ENCODE measurements around the gene RHOV.

Gene RHOV

DNA sequence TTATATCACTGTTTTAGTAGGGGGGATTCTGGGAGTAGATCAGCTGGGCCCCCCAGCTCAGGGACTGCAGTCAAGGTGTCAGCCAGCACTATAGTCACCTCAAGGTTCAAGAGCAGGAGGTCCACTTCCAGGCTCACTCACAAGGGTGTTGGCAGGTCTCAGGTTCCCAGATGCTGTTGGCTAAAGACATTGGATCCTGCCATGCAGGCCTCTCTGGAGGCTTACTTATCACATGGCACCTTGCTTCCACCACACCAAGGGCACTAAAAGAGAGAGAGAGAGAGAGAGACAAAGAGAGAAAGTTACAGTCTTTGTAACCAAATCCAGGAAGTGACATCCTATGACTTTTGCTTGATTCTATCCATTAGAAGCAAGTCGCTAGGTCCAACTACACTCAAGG, 38.0 kb downstream of the RHOV start:
- H3K27me3 ChIP-seq (ENCODE audit: low read depth, low read length), result no peaks in the 10 kb centered on the region
- H3K9me3 ChIP-seq (ENCODE audit: control insufficient read depth in 1 of 2, low read length in 2 of 2), result no peaks in the 10 kb centered on the region
- no peak overlapping the region for H3K4me3 ChIP-seq (ENCODE audit: low read depth in 1 of 2, low read length in 2 of 2)
- no peaks in the 10 kb centered on the region for H3K4me1 ChIP-seq (ENCODE audit: control insufficient read depth in 1 of 2, insufficient read depth in 2 of 2, low read length in 2 of 2)
- H3K27ac ChIP-seq (ENCODE audit: low read length), result no peak overlapping the region
- H3K36me3 ChIP-seq (ENCODE audit: control insufficient read depth in 1 of 2, insufficient read depth in 2 of 2, low read length in 2 of 2), result no peaks in the 10 kb centered on the region

DNA sequence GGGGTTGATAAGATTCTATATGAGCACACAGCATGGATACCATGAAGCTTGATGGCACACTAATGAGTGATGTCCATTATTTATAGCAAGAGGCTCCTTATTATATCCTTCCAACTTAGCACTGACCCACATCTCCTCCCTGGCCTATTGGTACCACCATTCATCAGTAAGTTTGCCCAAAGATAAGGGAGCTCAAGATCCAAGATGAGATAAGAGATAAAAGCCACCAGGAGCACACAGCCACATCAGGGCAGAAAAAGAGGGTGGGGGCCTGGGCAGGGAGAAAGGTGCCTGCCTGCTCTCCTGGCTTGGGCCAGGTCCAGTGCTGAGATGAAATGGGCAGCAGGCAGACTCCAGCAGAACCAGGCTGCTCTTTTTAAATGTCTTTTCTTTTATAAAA, 41.1 kb downstream of the RHOV start:
- H3K4me1 ChIP-seq (ENCODE audit: control insufficient read depth in 1 of 2, insufficient read depth in 2 of 2, low read length in 2 of 2), result no peaks in the 10 kb centered on the region
- no peak overlapping the region for H3K4me3 ChIP-seq (ENCODE audit: low read depth in 1 of 2, low read length in 2 of 2)
- no peak overlapping the region for H3K27ac ChIP-seq (ENCODE audit: low read length)
- H3K36me3 ChIP-seq (ENCODE audit: control insufficient read depth in 1 of 2, insufficient read depth in 2 of 2, low read length in 2 of 2), result no peaks in the 10 kb centered on the region
- no peaks in the 10 kb centered on the region for H3K9me3 ChIP-seq (ENCODE audit: control insufficient read depth in 1 of 2, low read length in 2 of 2)
- no peaks in the 10 kb centered on the region for H3K27me3 ChIP-seq (ENCODE audit: low read depth, low read length)

DNA sequence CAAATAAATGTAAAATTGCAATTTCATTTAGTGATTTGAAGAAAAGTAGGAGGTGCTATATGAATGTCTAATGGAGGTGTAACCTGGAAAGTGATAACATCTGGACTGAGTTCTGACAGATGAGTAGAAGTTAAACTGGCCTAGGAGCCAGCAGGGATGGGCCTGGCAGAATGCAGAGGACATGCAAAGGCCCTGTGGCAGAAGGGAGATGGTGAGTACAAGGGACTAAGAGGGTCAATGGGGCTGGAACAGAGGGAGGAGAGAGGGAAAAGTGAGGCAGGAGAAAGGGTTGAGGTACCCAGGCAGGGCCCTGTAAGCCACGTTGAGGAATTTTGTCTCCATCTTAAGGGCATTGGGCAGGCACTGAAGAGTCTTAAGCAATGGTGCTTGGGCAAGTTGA, 42.2 kb downstream of the RHOV start:
- Histone ChIP-seq H3K27me3 (ENCODE audit: low read depth, low read length) (no peaks in the 10 kb centered on the region), H3K4me1 (ENCODE audit: control insufficient read depth in 1 of 2, insufficient read depth in 2 of 2, low read length in 2 of 2) (no peaks in the 10 kb centered on the region), H3K27ac (ENCODE audit: low read length) (no peak overlapping the region), H3K4me3 (ENCODE audit: low read depth in 1 of 2, low read length in 2 of 2) (no peak overlapping the region), H3K36me3 (ENCODE audit: control insufficient read depth in 1 of 2, insufficient read depth in 2 of 2, low read length in 2 of 2) (no peaks in the 10 kb centered on the region), H3K9me3 (ENCODE audit: control insufficient read depth in 1 of 2, low read length in 2 of 2) (no peaks in the 10 kb centered on the region)

DNA sequence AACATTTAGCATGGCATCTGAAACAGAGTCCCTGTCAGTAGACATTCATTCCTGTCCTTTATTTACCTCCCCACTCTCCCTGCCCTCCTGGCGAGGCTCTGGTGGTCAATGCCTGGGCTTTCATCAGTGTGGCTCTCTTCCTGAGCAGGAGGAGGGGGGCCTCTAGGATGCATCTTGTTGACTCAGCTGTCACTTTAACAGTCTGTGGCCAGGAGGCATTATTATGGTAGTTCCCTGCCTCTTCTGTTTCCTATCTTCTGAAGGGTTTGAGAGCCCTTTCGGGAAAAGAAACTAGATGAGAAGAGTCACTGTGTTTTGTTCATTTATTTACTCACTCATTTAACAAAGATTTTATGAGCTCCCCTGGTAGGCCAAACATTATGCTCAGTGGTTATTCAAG, 43.1 kb downstream of the RHOV start:
- Histone ChIP-seq H3K27ac (ENCODE audit: low read length) (no peak overlapping the region), H3K4me3 (ENCODE audit: low read depth in 1 of 2, low read length in 2 of 2) (no peak overlapping the region), H3K36me3 (ENCODE audit: control insufficient read depth in 1 of 2, insufficient read depth in 2 of 2, low read length in 2 of 2) (no peaks in the 10 kb centered on the region), H3K27me3 (ENCODE audit: low read depth, low read length) (no peaks in the 10 kb centered on the region), H3K9me3 (ENCODE audit: control insufficient read depth in 1 of 2, low read length in 2 of 2) (no peaks in the 10 kb centered on the region), H3K4me1 (ENCODE audit: control insufficient read depth in 1 of 2, insufficient read depth in 2 of 2, low read length in 2 of 2) (no peaks in the 10 kb centered on the region)

DNA sequence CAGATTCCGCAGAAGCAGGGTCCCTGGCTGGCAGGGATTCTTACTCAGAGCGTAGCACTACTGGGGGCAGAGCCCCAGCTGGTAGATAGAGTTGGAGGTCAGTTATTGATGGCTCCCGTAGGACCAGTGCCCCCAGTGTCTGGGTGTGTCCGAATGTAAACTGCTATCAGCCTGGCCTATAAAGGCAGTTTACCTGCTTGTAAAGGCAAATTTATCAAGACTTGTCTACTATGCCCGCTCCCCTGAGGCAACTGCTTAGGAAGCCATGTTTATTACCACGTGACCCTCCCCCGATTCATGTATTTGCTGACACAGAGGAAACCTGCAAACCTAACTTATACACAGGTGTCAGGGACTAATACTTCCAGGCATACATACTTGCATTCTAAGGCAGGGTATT, 44.9 kb downstream of the RHOV start:
- Histone ChIP-seq H3K4me3 (ENCODE audit: low read depth in 1 of 2, low read length in 2 of 2) (no peak overlapping the region), H3K27me3 (ENCODE audit: low read depth, low read length) (no peaks in the 10 kb centered on the region), H3K4me1 (ENCODE audit: control insufficient read depth in 1 of 2, insufficient read depth in 2 of 2, low read length in 2 of 2) (no peaks in the 10 kb centered on the region), H3K36me3 (ENCODE audit: control insufficient read depth in 1 of 2, insufficient read depth in 2 of 2, low read length in 2 of 2) (no peaks in the 10 kb centered on the region), H3K27ac (ENCODE audit: low read length) (peak overlapping the region; percentile 57), H3K9me3 (ENCODE audit: control insufficient read depth in 1 of 2, low read length in 2 of 2) (no peaks in the 10 kb centered on the region)

DNA sequence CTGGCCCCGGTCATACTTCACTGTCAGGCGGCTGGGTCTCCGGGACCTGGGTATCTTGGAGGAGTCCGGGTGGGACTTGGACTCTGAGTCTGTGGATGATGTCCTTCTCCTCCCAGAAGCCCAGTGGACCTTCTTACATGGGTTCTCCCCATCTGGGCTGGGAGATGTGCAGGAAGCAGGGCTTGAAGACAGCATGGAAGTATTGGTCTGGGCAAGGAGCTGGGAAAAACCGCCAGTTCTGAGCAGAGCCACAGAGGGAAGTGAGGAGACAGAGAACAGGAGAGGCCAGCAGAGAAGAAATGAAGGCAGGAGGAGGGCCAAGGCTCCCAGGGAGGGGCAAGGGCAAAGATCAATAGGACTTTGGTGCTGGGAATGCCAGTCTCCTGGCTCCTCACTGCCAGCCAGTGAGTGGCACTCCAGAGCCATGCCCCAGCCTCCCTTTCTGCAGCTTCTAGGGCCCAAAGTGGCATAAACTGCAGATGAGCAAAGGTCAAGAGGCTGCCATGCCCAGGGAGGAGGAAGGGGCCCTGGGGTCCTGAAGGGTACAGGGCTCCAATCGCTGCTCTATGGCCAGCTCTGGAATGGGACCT, 45.5 kb downstream of the RHOV start, which contains the start of gene PPP1R14D:
Gene PPP1R14D, minus strand, starts transcription at position 262 of the 590 bp plus-strand sequence. Its CDS starts 67 bp downstream, at position 195.
- Histone ChIP-seq H3K27ac (ENCODE audit: low read length) (peak within 1 kb of the TSS; percentile 57), H3K4me3 (ENCODE audit: low read depth in 1 of 2, low read length in 2 of 2) (peak within 1 kb of the TSS in 1 of 2 donors; percentile 58), H3K4me1 (ENCODE audit: control insufficient read depth in 1 of 2, insufficient read depth in 2 of 2, low read length in 2 of 2) (no peaks in the 10 kb centered on the region), H3K36me3 (ENCODE audit: control insufficient read depth in 1 of 2, insufficient read depth in 2 of 2, low read length in 2 of 2) (no peaks in the 10 kb centered on the region), H3K27me3 (ENCODE audit: low read depth, low read length) (no peaks in the 10 kb centered on the region), H3K9me3 (ENCODE audit: control insufficient read depth in 1 of 2, low read length in 2 of 2) (no peaks in the 10 kb centered on the region)

DNA sequence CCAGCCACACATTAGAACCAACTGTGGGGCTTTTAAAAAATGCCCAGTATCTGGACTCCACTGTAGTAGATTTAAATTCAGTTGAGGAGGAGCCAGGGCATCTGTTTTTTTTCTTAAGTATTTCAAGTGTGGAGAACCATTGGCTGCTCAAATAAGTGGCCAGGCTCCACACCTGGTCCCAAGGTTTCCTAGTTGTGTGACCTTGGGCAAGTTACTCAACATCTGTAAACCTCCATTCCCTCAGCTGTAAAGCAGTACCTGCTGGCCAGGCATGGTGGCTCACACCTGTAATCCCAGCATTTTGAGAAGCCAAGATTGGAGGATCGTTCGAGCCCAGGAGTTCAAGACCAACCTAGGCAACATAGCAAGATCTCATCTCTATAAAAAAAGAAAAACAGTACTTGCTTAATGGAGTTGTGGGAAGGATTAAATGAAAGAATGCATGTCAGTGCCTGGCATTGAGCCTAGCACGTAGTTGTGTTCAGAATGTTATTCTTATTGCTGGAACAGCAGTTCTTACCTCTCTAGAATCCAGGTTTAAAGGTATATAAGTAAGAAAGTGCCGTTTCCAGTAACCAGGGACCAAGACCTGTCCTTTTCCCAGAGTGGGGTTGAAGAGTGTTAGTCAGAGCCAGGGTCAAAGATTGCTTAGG, 47.5 kb downstream of the RHOV start:
- no peaks in the 10 kb centered on the region for H3K27me3 ChIP-seq (ENCODE audit: low read depth, low read length)
- H3K27ac ChIP-seq (ENCODE audit: low read length), result no peak overlapping the region
- H3K4me3 ChIP-seq (ENCODE audit: low read depth in 1 of 2, low read length in 2 of 2), result no peak overlapping the region
- H3K9me3 ChIP-seq (ENCODE audit: control insufficient read depth in 1 of 2, low read length in 2 of 2), result no peaks in the 10 kb centered on the region
- no peaks in the 10 kb centered on the region for H3K36me3 ChIP-seq (ENCODE audit: control insufficient read depth in 1 of 2, insufficient read depth in 2 of 2, low read length in 2 of 2)
- H3K4me1 ChIP-seq (ENCODE audit: control insufficient read depth in 1 of 2, insufficient read depth in 2 of 2, low read length in 2 of 2), result no peaks in the 10 kb centered on the region

DNA sequence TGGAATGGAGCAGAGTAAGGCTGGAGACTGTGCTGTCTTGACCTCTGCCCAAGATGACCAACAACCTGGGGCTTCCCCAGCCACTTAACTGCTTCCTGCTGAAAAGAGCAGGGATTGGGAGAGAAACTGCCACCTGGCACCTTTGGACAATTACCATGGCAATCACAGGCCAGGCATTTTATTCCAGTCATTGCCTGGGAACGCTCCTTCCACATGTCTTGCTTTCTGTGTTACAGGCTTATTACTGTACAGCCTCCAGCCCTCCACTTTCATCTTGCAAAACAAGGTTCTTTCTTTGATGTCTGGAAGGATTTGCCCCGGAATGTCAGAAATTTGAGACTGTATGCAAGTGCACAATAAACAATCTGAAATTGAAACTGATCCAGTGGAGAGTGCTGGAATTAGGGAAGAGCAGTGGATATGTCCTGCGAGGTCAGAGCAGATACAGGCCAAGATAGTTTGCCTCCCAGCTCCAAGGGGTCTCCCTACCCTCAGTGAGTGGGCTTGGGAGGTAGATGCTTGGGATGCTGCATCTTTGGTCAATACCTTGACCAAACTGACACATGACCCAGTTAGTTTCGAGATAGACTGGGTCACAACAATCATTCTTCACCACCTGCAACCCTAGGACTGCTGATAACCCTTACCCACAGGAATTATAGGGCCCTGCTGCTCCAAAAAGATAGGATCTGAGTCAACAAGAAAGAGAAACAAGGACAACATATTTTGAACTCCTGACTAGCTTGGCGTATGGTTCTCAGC, 48.2 kb downstream of the RHOV start:
- no peak overlapping the region for H3K27ac ChIP-seq (ENCODE audit: low read length)
- no peaks in the 10 kb centered on the region for H3K27me3 ChIP-seq (ENCODE audit: low read depth, low read length)
- no peaks in the 10 kb centered on the region for H3K36me3 ChIP-seq (ENCODE audit: control insufficient read depth in 1 of 2, insufficient read depth in 2 of 2, low read length in 2 of 2)
- no peaks in the 10 kb centered on the region for H3K4me1 ChIP-seq (ENCODE audit: control insufficient read depth in 1 of 2, insufficient read depth in 2 of 2, low read length in 2 of 2)
- no peaks in the 10 kb centered on the region for H3K9me3 ChIP-seq (ENCODE audit: control insufficient read depth in 1 of 2, low read length in 2 of 2)
- no peak overlapping the region for H3K4me3 ChIP-seq (ENCODE audit: low read depth in 1 of 2, low read length in 2 of 2)

DNA sequence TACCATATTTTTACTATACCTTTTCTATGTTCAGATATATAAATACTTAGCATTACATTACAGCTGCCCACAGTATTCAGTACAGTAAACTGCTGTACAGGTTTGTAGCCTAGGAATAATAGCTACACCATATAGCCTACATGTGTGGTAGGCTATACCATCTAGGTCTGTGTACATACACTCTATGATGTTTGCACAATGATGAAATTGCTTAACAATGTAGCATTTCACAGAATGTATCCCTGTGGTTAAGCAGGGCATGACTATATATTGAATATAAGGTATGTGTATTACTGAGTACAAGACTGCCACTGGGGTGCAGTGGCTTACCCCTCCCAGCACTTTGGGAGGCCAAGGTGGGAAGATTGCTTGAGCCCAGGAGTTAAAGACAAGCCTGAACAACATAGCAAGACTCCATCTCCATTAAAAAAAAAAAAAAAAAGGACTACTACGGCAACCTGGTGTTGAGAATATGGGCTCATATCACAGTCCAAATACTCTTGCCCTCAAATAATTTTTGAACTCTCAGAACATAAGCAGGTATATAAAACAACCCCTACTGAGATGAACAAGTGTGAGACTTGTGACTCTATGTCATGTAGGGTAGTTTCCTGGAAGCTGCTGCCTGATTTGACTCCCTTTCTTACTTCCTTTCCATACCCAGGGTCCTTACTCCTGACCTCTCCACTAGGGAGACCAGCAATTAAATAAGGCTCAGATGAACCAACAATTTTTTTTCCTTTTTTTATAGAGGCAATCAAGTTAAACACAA, 50.3 kb downstream of the RHOV start:
- H3K9me3 ChIP-seq (ENCODE audit: control insufficient read depth in 1 of 2, low read length in 2 of 2), result no peaks in the 10 kb centered on the region
- no peak overlapping the region for H3K4me3 ChIP-seq (ENCODE audit: low read depth in 1 of 2, low read length in 2 of 2)
- H3K4me1 ChIP-seq (ENCODE audit: control insufficient read depth in 1 of 2, insufficient read depth in 2 of 2, low read length in 2 of 2), result no peaks in the 10 kb centered on the region
- no peaks in the 10 kb centered on the region for H3K36me3 ChIP-seq (ENCODE audit: control insufficient read depth in 1 of 2, insufficient read depth in 2 of 2, low read length in 2 of 2)
- no peaks in the 10 kb centered on the region for H3K27me3 ChIP-seq (ENCODE audit: low read depth, low read length)
- no peak overlapping the region for H3K27ac ChIP-seq (ENCODE audit: low read length)

All from muscle layer of duodenum (tissue), 2 donors.